ENCODE measurements around the gene EML5.

Gene EML5

GRCh38 chr14:88706425-88706824, 86.3 kb downstream of the EML5 start:
- no peak for DNase-seq

GRCh38 chr14:88698651-88699050, 94.1 kb downstream of the EML5 start:
- no peak for DNase-seq

GRCh38 chr14:88695870-88696269, 96.9 kb downstream of the EML5 start:
- DNase-seq = no peak

GRCh38 chr14:88688386-88688785, 104.4 kb downstream of the EML5 start:
- no peak for DNase-seq

- DNase-seq = no peak
Measured at GRCh38 chr14:88683119-88683518, 109.6 kb downstream of the EML5 start.

GRCh38 chr14:88682495-88683114, 110.1 kb downstream of the EML5 start:
- DNase-seq = no peak

GRCh38 chr14:88681755-88682494, 110.8 kb downstream of the EML5 start:
- no peak for DNase-seq

GRCh38 chr14:88669346-88669745, 123.4 kb downstream of the EML5 start:
- DNase-seq = no peak

- DNase-seq = no peak
Measured at GRCh38 chr14:88668448-88669116, 124.2 kb downstream of the EML5 start.

GRCh38 chr14:88667555-88668273, 125.0 kb downstream of the EML5 start:
- peak; percentile 87 for DNase-seq

- no peak for DNase-seq
Measured at GRCh38 chr14:88660056-88660455, 132.7 kb downstream of the EML5 start.

- DNase-seq = no peak
Measured at GRCh38 chr14:88639221-88639620, 153.5 kb downstream of the EML5 start.

GRCh38 chr14:88632512-88632911, 160.2 kb downstream of the EML5 start:
- no peak for DNase-seq

- DNase-seq = no peak
Measured at GRCh38 chr14:88631091-88631490, 161.7 kb downstream of the EML5 start.

GRCh38 chr14:88630565-88630964, 162.2 kb downstream of the EML5 start:
- no peak for DNase-seq

- DNase-seq = no peak
Measured at GRCh38 chr14:88628462-88628861, 164.3 kb downstream of the EML5 start.

- DNase-seq = no peak
Measured at GRCh38 chr14:88628033-88628432, 164.7 kb downstream of the EML5 start.

- DNase-seq = no peak
Measured at GRCh38 chr14:88625671-88626070, 167.1 kb downstream of the EML5 start.

- DNase-seq = no peak
Measured at GRCh38 chr14:88621100-88621499, 171.7 kb downstream of the EML5 start.

- DNase-seq = no peak
Measured at GRCh38 chr14:88618476-88618875, 174.3 kb downstream of the EML5 start.

GRCh38 chr14:88617479-88617878, 175.3 kb downstream of the EML5 start:
- no peak for DNase-seq

- no peak for DNase-seq
Measured at GRCh38 chr14:88616697-88617096, 176.1 kb downstream of the EML5 start.

GRCh38 chr14:88614218-88614907, 178.4 kb downstream of the EML5 start:
- DNase-seq = no peak
